Mucosa of stomach (tissue), 1 donor: ENCODE results near the gene NDUFB6.
"Not testable (repeated sequence)": the region's sequence is repeated elsewhere in the genome, so short reads cannot be mapped to it uniquely, and the experiment has no call there.

Experiments
- H3K27me3 ChIP-seq: one replicate; pipeline ENCODE4 v1.7.0; 2013; ENCODE audit warnings: mild to moderate bottlenecking, low read length; ENCODE audit not compliant: control insufficient read depth, insufficient read depth
- H3K36me3 ChIP-seq: one replicate; pipeline ENCODE4 v1.7.0; 2013; ENCODE audit warnings: low read length; ENCODE audit not compliant: control insufficient read depth, insufficient read depth
- H3K4me1 ChIP-seq: one replicate; pipeline ENCODE4 v1.7.0; 2013; ENCODE audit warnings: mild to moderate bottlenecking, low read length; ENCODE audit not compliant: control insufficient read depth, insufficient read depth
- H3K4me3 ChIP-seq: one replicate; pipeline ENCODE4 v1.7.0; 2013; ENCODE audit warnings: low read length
- H3K9ac ChIP-seq: one replicate; pipeline ENCODE4 v1.7.0; 2013; ENCODE audit warnings: mild to moderate bottlenecking, low read length, moderate library complexity
- H3K9me3 ChIP-seq: one replicate; pipeline ENCODE4 v1.7.0; 2013; ENCODE audit warnings: mild to moderate bottlenecking, low read length, moderate library complexity; ENCODE audit not compliant: control insufficient read depth
- donor health status: Pancreatic carcinoma.

NDUFB6 gene

DNA sequence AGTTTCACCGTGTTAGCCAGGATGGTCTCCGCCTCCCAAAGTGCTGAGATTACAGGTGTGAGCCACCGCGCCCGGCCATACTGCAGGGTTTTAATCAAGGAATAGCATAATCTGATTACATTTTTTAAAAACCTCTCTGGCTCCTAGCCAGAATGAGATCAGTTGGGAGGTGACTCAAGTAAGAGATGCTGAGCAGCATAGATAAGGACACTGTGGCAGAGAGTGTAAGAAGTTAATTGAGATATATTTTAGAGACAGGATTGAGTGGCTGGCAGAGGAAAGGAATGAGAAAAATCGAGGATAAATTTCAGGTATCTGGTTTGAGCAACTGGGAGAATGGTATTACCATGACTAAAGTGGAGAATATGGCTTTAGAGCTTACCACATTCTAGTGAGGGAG is 39.6 kb downstream of the NDUFB6 start:
- Histone ChIP-seq H3K4me1 (no peaks in the 10 kb centered on the region), H3K9ac (no peak overlapping the region), H3K9me3 (no peaks in the 10 kb centered on the region), H3K36me3 (no peaks in the 10 kb centered on the region), H3K27me3 (no peaks in the 10 kb centered on the region), H3K4me3 (no peak overlapping the region)

DNA sequence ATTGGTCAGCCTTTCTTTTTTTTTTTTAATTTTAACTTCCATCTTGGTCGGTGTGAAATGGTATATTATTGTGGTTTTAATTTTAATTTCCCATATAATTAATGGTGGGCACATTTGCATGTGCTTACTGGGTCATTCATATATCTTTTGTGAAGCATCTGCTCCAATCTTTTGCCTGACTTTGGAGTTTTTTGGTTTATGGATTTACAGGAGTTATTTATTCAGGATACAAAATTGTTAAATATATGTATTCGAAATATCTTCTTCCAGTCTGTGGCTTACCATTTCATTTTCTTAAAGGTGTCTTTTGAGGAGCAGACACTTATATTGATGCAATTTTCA is 46.3 kb downstream of the NDUFB6 start:
- H3K9ac ChIP-seq: peak overlapping the region; percentile 83

DNA sequence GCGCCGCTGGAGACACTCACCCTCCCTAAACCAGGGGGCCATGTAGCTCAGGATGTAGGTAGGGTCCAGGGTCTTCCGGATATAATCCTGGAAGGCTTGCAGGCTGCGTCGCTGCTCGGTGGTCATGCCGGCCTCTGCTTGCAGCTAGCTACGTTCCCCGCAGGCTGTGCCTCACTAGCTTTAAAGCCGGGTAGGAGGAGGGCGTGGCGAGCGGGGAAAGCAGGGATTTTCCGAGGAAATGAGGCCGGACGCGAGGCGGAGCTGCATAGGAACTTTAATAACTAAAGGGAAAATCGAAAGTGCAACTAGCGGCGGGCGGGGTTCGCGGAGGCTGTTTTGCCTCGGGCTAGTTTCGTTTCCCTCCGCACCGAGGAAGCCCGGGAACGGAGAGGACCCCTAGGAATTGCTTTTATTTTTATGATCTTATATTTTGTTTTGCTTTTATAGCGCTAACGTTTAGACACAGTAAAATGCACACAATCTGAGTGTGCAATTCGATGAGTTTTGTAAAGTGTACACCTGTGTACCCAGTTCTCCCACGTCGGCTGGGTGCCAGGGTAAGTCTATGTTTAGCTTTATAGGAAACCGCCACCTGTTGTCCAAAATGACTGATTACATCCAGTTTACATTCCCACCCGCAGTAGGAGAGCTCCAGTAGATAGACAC is 46.8 kb downstream of the NDUFB6 start, which contains the start of gene RIGI:
RIGI (minus strand) TSS at position 156 of the 666 bp plus-strand sequence; CDS start at position 126, 30 bp downstream.
- H3K4me1 ChIP-seq: no peaks in the 10 kb centered on the region
- H3K27me3 ChIP-seq: no peaks in the 10 kb centered on the region
- H3K4me3 ChIP-seq: peak within 1 kb of the TSS; percentile 81
- H3K36me3 ChIP-seq: no peaks in the 10 kb centered on the region
- no peaks in the 10 kb centered on the region for H3K9me3 ChIP-seq
- H3K9ac ChIP-seq: peak within 1 kb of the TSS; percentile 83

More for the DNA sequence above, 46.3 kb downstream of the NDUFB6 start:
- Histone ChIP-seq H3K27me3 (no peaks in the 10 kb centered on the region), H3K4me1 (no peaks in the 10 kb centered on the region), H3K4me3 (peak overlapping the region; percentile 45), H3K9me3 (no peaks in the 10 kb centered on the region), H3K36me3 (no peaks in the 10 kb centered on the region)

DNA sequence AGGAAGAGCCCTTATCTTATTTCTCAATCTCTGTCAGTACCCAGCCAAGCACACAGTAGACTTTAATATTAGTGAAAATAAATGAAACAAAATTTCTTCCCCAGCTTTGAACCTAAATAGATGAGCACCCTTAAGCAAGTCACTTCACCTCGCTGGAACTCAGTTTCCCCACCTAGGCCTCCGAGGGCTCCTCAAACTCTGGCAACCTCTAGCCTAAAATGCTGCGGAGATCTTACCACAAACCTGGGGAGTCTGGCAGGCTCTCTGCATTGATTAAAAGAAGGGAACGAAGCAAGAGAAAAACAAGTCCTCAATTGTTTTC is 47.3 kb downstream of the NDUFB6 start:
- Histone ChIP-seq H3K36me3 (no peaks in the 10 kb centered on the region), H3K9me3 (no peaks in the 10 kb centered on the region), H3K27me3 (no peaks in the 10 kb centered on the region), H3K4me1 (no peaks in the 10 kb centered on the region), H3K9ac (peak overlapping the region; percentile 83), H3K4me3 (peak overlapping the region; percentile 81)

DNA sequence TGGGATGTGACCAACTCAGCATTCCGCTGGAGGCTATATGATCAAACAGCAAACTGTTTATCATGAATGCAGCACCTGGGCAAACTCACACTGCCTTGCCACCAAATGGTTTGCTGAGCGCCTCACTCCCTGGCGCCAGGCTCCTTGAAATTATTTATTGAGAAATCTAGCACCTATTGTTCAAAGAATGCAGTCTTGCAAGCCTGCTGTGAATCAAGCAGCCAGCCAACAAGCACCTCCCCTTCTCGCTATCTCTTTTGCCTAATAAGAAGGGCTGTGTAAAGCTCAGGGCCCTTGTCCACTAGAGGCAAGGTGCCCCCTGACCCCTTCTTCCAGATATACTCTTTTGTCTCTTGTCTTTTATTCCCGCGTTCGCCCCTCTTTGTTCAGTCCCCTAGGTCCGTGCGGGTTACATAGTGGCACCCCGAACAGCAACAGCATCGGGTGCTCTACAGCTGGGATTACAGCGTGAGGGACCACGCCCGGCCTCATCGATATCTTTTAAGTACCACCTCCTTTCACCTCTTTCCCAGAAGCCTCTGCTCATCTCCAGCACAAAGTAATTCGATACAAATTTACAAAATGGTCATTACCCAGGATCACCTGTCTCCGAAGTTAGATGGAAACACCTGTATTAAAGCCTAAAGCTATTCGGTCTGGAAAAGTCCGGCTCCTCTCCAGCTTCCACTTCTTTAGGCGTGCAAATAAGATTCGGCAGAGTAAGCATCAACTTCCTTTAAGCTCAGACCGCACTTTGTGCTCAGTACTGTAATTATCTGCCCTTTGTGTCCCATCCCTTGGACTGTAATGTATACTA is 47.9 kb downstream of the NDUFB6 start:
- no peaks in the 10 kb centered on the region for H3K27me3 ChIP-seq
- H3K9me3 ChIP-seq: no peaks in the 10 kb centered on the region
- no peaks in the 10 kb centered on the region for H3K36me3 ChIP-seq
- peak overlapping the region; percentile 81 for H3K4me3 ChIP-seq
- H3K4me1 ChIP-seq: no peaks in the 10 kb centered on the region
- H3K9ac ChIP-seq: peak overlapping the region; percentile 83

DNA sequence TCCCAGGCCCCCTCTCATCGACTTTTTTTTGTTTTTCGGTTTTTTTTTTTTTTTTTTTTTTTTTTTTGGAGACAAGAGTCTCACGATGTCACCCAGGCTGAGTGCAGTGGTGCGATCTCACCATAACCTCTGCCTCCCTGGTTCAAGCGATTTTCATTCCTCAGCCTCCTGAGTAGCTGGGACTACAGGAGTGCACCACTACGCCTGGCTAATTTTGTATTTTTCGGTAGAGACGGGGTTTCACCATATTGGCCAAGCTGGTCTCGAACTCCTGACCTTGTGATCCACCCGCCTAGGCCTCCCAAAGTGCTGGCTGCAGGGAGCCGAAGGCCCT is 48.4 kb downstream of the NDUFB6 start:
- H3K36me3 ChIP-seq, H3K4me1 ChIP-seq, H3K9me3 ChIP-seq, H3K9ac ChIP-seq, H3K27me3 ChIP-seq: not testable (repeated sequence)
- H3K4me3 ChIP-seq: peak overlapping the region; percentile 81

DNA sequence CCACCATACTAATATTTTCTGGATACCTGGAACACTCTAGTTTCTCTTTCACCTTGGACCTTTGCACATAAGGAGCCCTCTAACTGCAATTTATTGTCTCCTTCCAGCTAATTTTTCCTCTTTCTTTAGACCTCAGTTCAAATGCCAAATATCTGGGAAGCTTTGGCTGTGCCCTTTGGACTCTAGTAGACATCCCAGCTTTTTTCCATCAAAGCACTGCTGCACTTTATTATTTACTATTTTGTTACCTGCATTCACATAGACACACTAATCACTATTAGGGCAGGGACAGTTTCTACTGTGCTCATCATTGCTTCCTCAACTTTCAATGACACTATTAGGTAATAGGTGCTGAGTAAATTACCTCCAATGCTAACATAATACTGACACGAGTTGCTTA is 49.0 kb downstream of the NDUFB6 start:
- H3K9ac ChIP-seq: no peak overlapping the region
- no peaks in the 10 kb centered on the region for H3K36me3 ChIP-seq
- no peak overlapping the region for H3K4me3 ChIP-seq
- H3K9me3 ChIP-seq: no peaks in the 10 kb centered on the region
- H3K27me3 ChIP-seq: no peaks in the 10 kb centered on the region
- H3K4me1 ChIP-seq: no peaks in the 10 kb centered on the region

DNA sequence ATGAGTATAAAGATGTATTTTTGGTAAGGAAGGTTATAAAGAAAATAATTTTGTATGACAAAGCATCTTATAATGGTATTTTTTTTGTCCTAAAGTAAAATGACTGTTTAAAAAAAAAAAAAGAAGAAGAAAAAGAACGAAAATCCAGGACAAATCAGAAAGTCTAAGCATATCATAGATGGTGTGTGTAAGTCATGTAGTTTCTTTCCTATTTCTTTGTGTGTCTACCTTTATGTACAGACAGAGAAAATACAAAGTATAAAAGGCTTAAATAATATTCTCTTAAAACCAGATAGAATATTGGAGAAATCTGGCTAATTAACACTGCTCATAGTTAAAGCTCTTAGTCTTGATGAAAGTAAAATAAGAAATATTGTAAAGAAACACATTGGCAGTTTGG is 54.7 kb downstream of the NDUFB6 start:
- Histone ChIP-seq H3K4me1 (no peaks in the 10 kb centered on the region), H3K27me3 (no peaks in the 10 kb centered on the region), H3K9ac (no peak overlapping the region), H3K4me3 (no peak overlapping the region), H3K9me3 (no peaks in the 10 kb centered on the region), H3K36me3 (no peaks in the 10 kb centered on the region)

DNA sequence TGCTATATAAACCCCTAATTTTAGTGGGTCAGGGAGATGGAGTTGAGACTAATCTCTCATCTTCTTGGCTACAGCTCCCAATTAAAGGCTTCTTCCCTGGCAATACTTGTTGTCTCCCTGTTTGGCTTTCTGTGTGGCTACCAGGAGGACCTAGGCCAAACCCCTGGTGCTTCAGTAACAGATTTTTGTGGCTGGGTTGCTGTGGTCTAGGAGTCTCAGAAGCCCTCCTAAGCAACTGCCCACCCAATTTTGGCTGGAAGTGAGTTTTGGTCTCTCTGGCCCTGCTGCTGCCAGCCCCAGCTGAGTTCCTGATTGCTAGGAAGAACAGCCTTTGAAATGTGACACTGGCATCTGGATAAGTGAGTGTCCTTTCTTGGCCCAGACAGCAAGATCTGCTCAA is 56.7 kb downstream of the NDUFB6 start:
- Histone ChIP-seq H3K27me3 (no peaks in the 10 kb centered on the region), H3K4me3 (no peak overlapping the region), H3K4me1 (no peaks in the 10 kb centered on the region), H3K9me3 (no peaks in the 10 kb centered on the region), H3K36me3 (no peaks in the 10 kb centered on the region), H3K9ac (no peak overlapping the region)

DNA sequence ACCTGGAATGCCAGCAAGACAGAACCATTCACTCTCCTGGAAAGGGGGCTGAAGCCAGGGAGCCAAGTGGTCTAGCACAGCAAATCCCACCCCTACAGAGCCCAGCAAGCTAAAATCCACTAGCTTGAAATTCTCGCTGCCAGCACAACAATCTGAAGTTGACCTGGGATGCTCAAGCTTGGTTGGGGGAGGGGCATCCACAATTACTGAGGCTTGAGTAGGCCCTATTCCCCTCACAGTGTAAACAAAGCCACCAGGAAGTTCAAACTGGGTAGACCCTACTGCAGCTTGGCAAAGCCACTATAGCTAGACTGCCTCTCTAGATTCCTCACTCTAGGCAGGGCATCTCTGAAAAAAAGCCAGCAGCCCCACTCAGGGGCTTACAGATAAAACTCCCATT is 64.2 kb downstream of the NDUFB6 start:
- no peaks in the 10 kb centered on the region for H3K27me3 ChIP-seq
- no peaks in the 10 kb centered on the region for H3K9me3 ChIP-seq
- no peaks in the 10 kb centered on the region for H3K36me3 ChIP-seq
- H3K4me3 ChIP-seq: no peak overlapping the region
- no peaks in the 10 kb centered on the region for H3K4me1 ChIP-seq
- H3K9ac ChIP-seq: no peak overlapping the region

DNA sequence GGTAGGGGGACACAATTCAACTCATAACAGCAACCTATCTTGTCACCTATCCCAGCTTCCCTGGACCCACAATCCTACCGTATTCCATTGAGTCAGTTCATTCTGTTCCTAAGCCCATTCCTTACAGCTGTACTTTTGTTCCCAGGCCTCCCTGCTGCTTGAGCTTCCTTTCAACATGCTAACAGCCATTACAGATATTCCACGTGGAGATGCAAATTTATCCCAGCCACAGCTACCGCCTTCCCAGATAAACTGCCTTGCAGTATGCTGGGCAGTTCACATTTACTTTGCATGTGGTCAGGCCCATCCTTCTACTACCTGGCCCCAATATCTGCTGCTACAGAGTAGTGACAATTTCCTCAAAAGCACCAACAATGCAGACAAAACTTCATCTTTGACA is 70.0 kb downstream of the NDUFB6 start:
- no peaks in the 10 kb centered on the region for H3K4me1 ChIP-seq
- H3K36me3 ChIP-seq: no peaks in the 10 kb centered on the region
- no peaks in the 10 kb centered on the region for H3K27me3 ChIP-seq
- no peak overlapping the region for H3K4me3 ChIP-seq
- H3K9me3 ChIP-seq: no peaks in the 10 kb centered on the region
- no peak overlapping the region for H3K9ac ChIP-seq
